ENCODE results near the gene MMP27. TPM values are rescaled to one million over a fixed set of nuclear protein-coding genes. Genes with fewer than 3 reads are reported as not detected.

MMP27 gene
- total RNA-seq, 1 experiment from 2014 or later = not detected

DNA sequence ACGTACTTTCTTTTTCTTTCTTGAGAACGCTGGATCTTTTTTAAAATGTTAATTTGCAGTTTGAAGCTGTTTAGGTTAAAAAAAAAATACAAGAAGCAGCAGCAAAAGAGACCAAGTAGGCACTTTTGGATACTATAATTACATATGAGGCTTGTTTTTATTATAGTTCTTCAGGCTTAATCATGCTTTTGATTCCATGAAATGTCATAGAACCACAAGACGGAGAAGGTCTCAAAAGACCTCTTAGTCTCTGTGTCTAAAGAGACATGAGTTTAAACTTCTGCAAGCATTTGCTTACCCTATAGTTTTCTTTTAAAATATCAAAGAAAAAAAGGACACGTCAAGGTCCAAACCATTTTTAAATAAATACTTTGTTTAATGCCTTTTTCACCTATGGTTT lies 61.6 kb downstream of the MMP27 start:
- Histone ChIP-seq H2BK20ac (ENCODE audit: low read depth, low read length, poor library complexity, severe bottlenecking) (no peak overlapping the region), H2AFZ (ENCODE audit: low read length) (no peak overlapping the region), H2BK5ac (ENCODE audit: insufficient read length, low read length) (no peak overlapping the region), H4K5ac (ENCODE audit: insufficient read length, low read depth, low read length) (no peak overlapping the region), H3K27me3 (ENCODE audit: insufficient read depth, low read length) (no peaks in the 10 kb centered on the region), H3K4me1 (ENCODE audit: insufficient read depth, low read length) (no peaks in the 10 kb centered on the region; the same call in 1 of the 2 replicates), H3K79me2 (ENCODE audit: insufficient read depth, low read length) (no peaks in the 10 kb centered on the region), H3K23me2 (ENCODE audit: insufficient read length, low read depth, low read length, poor library complexity, severe bottlenecking) (no peaks in the 10 kb centered on the region), H3K56ac (ENCODE audit: insufficient read length, low read depth, low read length) (no peak overlapping the region), H2AK5ac (ENCODE audit: insufficient read length, low read length) (no peak overlapping the region), H3K27ac (ENCODE audit: insufficient read length, low read depth, low read length) (no peak overlapping the region), H3K4me2 (ENCODE audit: insufficient read depth, insufficient read length, low read length) (no peak overlapping the region), H4K91ac (ENCODE audit: insufficient read length, low read depth, low read length) (no peak overlapping the region), H3K79me1 (ENCODE audit: insufficient read depth, low read depth, low read length, poor library complexity, severe bottlenecking) (no peaks in the 10 kb centered on the region), H4K8ac (replicated peaks; ENCODE audit: insufficient read length, low read depth, low read length) (no peak overlapping the region), H3K9ac (ENCODE audit: extremely low read depth, insufficient read length, low read length) (no peak overlapping the region), H3K14ac (ENCODE audit: insufficient read depth, low read length) (no peak overlapping the region), H3K18ac (ENCODE audit: insufficient read length, low read depth, low read length) (no peak overlapping the region), H2BK120ac (ENCODE audit: low read depth, low read length, poor library complexity, severe bottlenecking) (no peak overlapping the region), H2BK15ac (ENCODE audit: low read depth, low read length) (no peak overlapping the region), H3K23ac (ENCODE audit: insufficient read length, low read depth, low read length) (no peak overlapping the region), H3T11ph (ENCODE audit: low read length) (no peak overlapping the region), H2BK12ac (ENCODE audit: insufficient read length, low read depth, low read length) (no peak overlapping the region), H3K9me3 (ENCODE audit: control insufficient read depth, low read depth, low read length) (no peaks in the 10 kb centered on the region), H3K4ac (ENCODE audit: low read depth, low read length) (no peak overlapping the region), H4K20me1 (ENCODE audit: control insufficient read depth, insufficient read depth, insufficient read length) (no peaks in the 10 kb centered on the region)
- Mint-ChIP-seq H3K4me1 (peaks cover 4 to 5% of the 10 kb centered on the region in 2 experiments; a peak in 3 of 4 replicates), H3K36me3 (ENCODE audit: insufficient read depth in 1 of 3, low read depth in 3 of 3) (no peaks in the 10 kb centered on the region), H3K4me3 (no peak overlapping the region), H3K27ac (no peak overlapping the region), H3K9me3 (no peaks in the 10 kb centered on the region; a peak in 1 of 5 replicates), H3K27me3 (ENCODE audit: low read depth) (no peaks in the 10 kb centered on the region; the same call in 1 of the 2 replicates)
- WGBS (ENCODE audit: extremely low coverage, insufficient read length, low lambda C conversion rate) = no CpG with 5 or more reads among the region's 4 CpGs
- TF ChIP-seq, protein P1, sequence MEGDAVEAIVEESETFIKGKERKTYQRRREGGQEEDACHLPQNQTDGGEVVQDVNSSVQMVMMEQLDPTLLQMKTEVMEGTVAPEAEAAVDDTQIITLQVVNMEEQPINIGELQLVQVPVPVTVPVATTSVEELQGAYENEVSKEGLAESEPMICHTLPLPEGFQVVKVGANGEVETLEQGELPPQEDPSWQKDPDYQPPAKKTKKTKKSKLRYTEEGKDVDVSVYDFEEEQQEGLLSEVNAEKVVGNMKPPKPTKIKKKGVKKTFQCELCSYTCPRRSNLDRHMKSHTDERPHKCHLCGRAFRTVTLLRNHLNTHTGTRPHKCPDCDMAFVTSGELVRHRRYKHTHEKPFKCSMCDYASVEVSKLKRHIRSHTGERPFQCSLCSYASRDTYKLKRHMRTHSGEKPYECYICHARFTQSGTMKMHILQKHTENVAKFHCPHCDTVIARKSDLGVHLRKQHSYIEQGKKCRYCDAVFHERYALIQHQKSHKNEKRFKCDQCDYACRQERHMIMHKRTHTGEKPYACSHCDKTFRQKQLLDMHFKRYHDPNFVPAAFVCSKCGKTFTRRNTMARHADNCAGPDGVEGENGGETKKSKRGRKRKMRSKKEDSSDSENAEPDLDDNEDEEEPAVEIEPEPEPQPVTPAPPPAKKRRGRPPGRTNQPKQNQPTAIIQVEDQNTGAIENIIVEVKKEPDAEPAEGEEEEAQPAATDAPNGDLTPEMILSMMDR (conservative IDR thresholded peaks at IDR 0.05) = no peak
- DNase-seq = no peak

Other genes starting within 250 kb of the MMP27 start
- gene MMP7, start 175.0 kb downstream of the MMP27 start, total RNA-seq (2021) = not detected in 2 replicates
- gene MMP20, start 80.4 kb downstream of the MMP27 start, total RNA-seq (2021) = not detected in 2 replicates
- gene MMP8, start 19.2 kb upstream of the MMP27 start, total RNA-seq (2021) = not detected in 2 replicates
- gene MMP10, start 74.9 kb upstream of the MMP27 start, total RNA-seq (2021) = 0.20 TPM in 1 of 2 replicates, not detected in the other
- gene MMP1, start 92.4 kb upstream of the MMP27 start, total RNA-seq (2021) = not detected in 2 replicates
- gene MMP3, start 137.8 kb upstream of the MMP27 start, total RNA-seq (2021) = not detected in 2 replicates
- gene MMP12, start 169.2 kb upstream of the MMP27 start, total RNA-seq (2021) = not detected in 2 replicates
- gene MMP13, start 250.0 kb upstream of the MMP27 start, total RNA-seq (2021) = not detected in 2 replicates